KMS-11 (cell line): ENCODE results near the gene HIF1AN.

Experiments
- H2AFZ ChIP-seq: fragments of 200-600 bp; sonication (generic); 2 replicates; pipeline ENCODE4 v1.6.1; 2016; ENCODE audit warnings: antibody characterized with exemption, mixed run types, low read depth
- H3K27ac ChIP-seq: fragments of 200-600 bp; sonication (generic); 2 replicates; pipeline ENCODE4 v1.6.1; 2016; ENCODE audit warnings: mild to moderate bottlenecking, mixed run types
- H3K27me3 ChIP-seq: fragments of 200-600 bp; sonication (generic); 2 replicates; pipeline ENCODE4 v1.6.1; 2017; ENCODE audit warnings: mild to moderate bottlenecking, low read depth, mixed run types, moderate library complexity; ENCODE audit not compliant: insufficient read depth
- H3K36me3 ChIP-seq: fragments of 200-600 bp; sonication (generic); 2 replicates; pipeline ENCODE4 v1.6.1; 2017; ENCODE audit warnings: mild to moderate bottlenecking, mixed run types; ENCODE audit not compliant: insufficient read depth
- H3K4me1 ChIP-seq: fragments of 200-600 bp; sonication (generic); 2 replicates; pipeline ENCODE4 v1.6.1; 2016; ENCODE audit warnings: mild to moderate bottlenecking, low read depth, mixed run types; ENCODE audit not compliant: poor library complexity, severe bottlenecking
- H3K4me2 ChIP-seq: fragments of 200-600 bp; sonication (generic); 2 replicates; pipeline ENCODE4 v1.7.0; 2016; ENCODE audit warnings: mild to moderate bottlenecking, mixed run types
- H3K4me3 ChIP-seq: fragments of 200-600 bp; sonication (generic); IDR thresholded peaks from 2 replicates; pipeline ENCODE4 v1.6.1; 2017; ENCODE audit warnings: low read depth, low read length, mixed read lengths; ENCODE audit not compliant: insufficient read depth
- H3K79me2 ChIP-seq: fragments of 200-600 bp; sonication (generic); 2 replicates; pipeline ENCODE4 v1.6.1; 2016; ENCODE audit warnings: low read depth, mixed run types; ENCODE audit not compliant: insufficient read depth
- H3K9ac ChIP-seq: fragments of 200-600 bp; sonication (generic); 2 replicates; pipeline ENCODE4 v1.6.1; 2016; ENCODE audit warnings: mild to moderate bottlenecking, mixed run types
- H4K20me1 ChIP-seq: fragments of 200-600 bp; sonication (generic); 2 replicates; pipeline ENCODE4 v1.6.1; 2016; ENCODE audit warnings: mild to moderate bottlenecking, mixed run types; ENCODE audit not compliant: insufficient read depth
- TF ChIP-seq, protein P1 (sequence below): fragments of 200-600 bp; sonication (generic); conservative IDR thresholded peaks from 2 replicates; pipeline ENCODE4 v1.6.1; 2017; ENCODE audit warnings: low read depth, mild to moderate bottlenecking, antibody characterized with exemption, low read length, moderate library complexity, mixed read lengths

The HIF1AN gene

DNA sequence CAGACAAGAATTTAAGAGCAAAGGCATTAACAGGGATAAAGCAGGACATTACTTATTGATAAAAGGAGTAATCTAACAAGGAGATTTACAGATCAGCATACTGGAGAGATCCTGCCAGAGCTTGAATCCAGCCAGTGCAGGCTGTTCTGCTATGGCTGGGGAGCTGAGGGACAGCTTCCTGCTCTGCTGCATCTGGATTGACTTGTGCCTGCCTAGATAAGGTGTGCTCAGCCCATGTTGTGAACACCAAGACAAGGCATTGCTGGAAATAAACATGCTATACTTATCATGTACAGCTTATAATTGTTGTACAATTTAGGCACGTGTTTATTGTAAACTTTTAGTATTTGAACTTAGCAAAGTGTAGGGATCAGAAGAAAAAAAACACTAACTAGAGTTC is 71.7 kb downstream of the HIF1AN start:
- Histone ChIP-seq H3K36me3 (no peaks in the 10 kb centered on the region), H3K4me2 (no peak overlapping the region)

More for the DNA sequence above, 71.7 kb downstream of the HIF1AN start:
- TF ChIP-seq, protein P1, sequence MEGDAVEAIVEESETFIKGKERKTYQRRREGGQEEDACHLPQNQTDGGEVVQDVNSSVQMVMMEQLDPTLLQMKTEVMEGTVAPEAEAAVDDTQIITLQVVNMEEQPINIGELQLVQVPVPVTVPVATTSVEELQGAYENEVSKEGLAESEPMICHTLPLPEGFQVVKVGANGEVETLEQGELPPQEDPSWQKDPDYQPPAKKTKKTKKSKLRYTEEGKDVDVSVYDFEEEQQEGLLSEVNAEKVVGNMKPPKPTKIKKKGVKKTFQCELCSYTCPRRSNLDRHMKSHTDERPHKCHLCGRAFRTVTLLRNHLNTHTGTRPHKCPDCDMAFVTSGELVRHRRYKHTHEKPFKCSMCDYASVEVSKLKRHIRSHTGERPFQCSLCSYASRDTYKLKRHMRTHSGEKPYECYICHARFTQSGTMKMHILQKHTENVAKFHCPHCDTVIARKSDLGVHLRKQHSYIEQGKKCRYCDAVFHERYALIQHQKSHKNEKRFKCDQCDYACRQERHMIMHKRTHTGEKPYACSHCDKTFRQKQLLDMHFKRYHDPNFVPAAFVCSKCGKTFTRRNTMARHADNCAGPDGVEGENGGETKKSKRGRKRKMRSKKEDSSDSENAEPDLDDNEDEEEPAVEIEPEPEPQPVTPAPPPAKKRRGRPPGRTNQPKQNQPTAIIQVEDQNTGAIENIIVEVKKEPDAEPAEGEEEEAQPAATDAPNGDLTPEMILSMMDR: no peak
- Histone ChIP-seq H4K20me1 (no peaks in the 10 kb centered on the region), H3K9ac (no peak overlapping the region), H3K4me3 (no peak overlapping the region), H2AFZ (no peak overlapping the region), H3K79me2 (no peaks in the 10 kb centered on the region), H3K27ac (no peak overlapping the region), H3K4me1 (no peaks in the 10 kb centered on the region), H3K27me3 (0 out of 2 replicates have a peak, but pooled peaks cover 2% of the 10 kb centered on the region)
